Body of pancreas (tissue), 4 donors: Measurements from ENCODE around the gene ZBTB20.

ENCODE experiments used
- POLR2A ChIP-seq, 3 donors: fragments of 450-650 bp; IDR thresholded peaks; one replicate each; pipeline ENCODE4 v1.6.1; 2016; ENCODE audit warnings: antibody characterized with exemption in 3 of 3, mild to moderate bottlenecking in 2 of 3
- TF ChIP-seq, protein P1 (sequence below), 7 experiments: fragments of 450-650 bp in 4 of 7; fragments of 200-600 bp in 3 of 7; sonication (generic) in 3 of 7; IDR thresholded peaks; one replicate each; pipeline ENCODE4 v1.5.1; 2016 to 2019; ENCODE audit warnings: antibody characterized with exemption in 7 of 7

DNA sequence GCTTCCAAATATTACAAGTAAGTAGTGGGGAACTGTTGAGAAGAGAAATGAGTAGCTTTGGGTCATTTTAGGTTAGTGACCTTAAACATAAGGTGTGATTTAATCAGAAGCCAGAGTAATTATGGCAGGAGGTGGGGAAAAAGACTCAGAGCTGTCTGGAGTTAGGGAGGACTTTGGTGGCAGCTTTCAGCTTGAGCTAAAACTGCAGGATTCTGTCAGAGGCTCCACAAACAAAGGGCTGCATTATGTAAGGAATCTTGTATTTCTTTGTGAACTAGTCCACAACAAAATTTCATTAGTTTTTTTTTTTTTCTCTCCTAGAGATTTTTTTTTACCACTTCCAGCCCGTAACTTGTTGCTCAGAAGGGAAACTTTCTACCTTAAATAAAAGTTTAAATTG lies 507.9 kb downstream of the ZBTB20 start:
- TF ChIP-seq POLR2A (IDR thresholded peaks at IDR 0.05): no peak
- TF ChIP-seq, protein P1, sequence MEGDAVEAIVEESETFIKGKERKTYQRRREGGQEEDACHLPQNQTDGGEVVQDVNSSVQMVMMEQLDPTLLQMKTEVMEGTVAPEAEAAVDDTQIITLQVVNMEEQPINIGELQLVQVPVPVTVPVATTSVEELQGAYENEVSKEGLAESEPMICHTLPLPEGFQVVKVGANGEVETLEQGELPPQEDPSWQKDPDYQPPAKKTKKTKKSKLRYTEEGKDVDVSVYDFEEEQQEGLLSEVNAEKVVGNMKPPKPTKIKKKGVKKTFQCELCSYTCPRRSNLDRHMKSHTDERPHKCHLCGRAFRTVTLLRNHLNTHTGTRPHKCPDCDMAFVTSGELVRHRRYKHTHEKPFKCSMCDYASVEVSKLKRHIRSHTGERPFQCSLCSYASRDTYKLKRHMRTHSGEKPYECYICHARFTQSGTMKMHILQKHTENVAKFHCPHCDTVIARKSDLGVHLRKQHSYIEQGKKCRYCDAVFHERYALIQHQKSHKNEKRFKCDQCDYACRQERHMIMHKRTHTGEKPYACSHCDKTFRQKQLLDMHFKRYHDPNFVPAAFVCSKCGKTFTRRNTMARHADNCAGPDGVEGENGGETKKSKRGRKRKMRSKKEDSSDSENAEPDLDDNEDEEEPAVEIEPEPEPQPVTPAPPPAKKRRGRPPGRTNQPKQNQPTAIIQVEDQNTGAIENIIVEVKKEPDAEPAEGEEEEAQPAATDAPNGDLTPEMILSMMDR (IDR thresholded peaks at IDR 0.05): no peak
